GM12878 (cell line): ENCODE measurements around the gene PTPRN2.

Experiments
- EZH2 ChIP-seq: IDR thresholded peaks from 2 replicates; pipeline ENCODE4 v1.6.1; 2012; ENCODE audit warnings: low read depth, mild to moderate bottlenecking, control low read depth, inconsistent platforms, low read length, borderline replicate concordance; ENCODE audit not compliant: control insufficient read depth
- NR2F1 ChIP-seq: fragments of 450-650 bp; conservative IDR thresholded peaks from 2 replicates; pipeline ENCODE4 v1.6.1; 2017; ENCODE audit warnings: mild to moderate bottlenecking

GRCh38 chr7:158096582-158096981 is 491.0 kb downstream of the PTPRN2 start:
- TF ChIP-seq NR2F1, result no peak
- no peak for TF ChIP-seq EZH2
